MM.1S (cell line): ENCODE measurements around the gene PTPRC.

Source experiments
- CTCF ChIP-seq: fragments of 300-600 bp; sonication (generic); IDR thresholded peaks from 2 replicates; pipeline ENCODE4 v1.5.1; 2016; ENCODE audit warnings: antibody characterized with exemption, low read length, mixed read lengths
- EZH2 ChIP-seq: fragments of 300-600 bp; sonication (generic); optimal IDR thresholded peaks from 2 replicates; pipeline ENCODE3; 2017; ENCODE audit warnings: low read depth, mild to moderate bottlenecking, antibody characterized with exemption, low read length, mixed read lengths
- EZH2phosphoT487 ChIP-seq: fragments of 300-600 bp; sonication (generic); IDR thresholded peaks from 2 replicates; pipeline ENCODE4 v1.6.1; 2018; ENCODE audit warnings: antibody characterized with exemption, low read length

- TF ChIP-seq CTCF, result no peak
- TF ChIP-seq EZH2, result no peak
- TF ChIP-seq EZH2phosphoT487, result no peak
Observed at GRCh38 chr1:198657550-198658064, 18.8 kb downstream of the PTPRC start.
